Esophagus squamous epithelium (tissue), 5 donors: Measurements from ENCODE around the gene LRRTM3. TPM values are rescaled to one million over a fixed set of nuclear protein-coding genes. Genes with fewer than 3 reads are reported as not detected.

Source experiments
- DNase-seq: peaks from one replicate; lab custom pipeline; 2025; lab: John Stamatoyannopoulos, UW
- H3K27ac ChIP-seq, 4 donors: fragments of 200-600 bp; sonication (generic); one replicate each; pipeline ENCODE4 v1.5.1; 2016 to 2019; ENCODE audit warnings: mild to moderate bottlenecking in 1 of 4
- H3K27me3 ChIP-seq, 4 donors: fragments of 200-600 bp; sonication (generic); 1 replicate in 3 of 4; 2 replicates in 1 of 4; pipeline versions ENCODE4 v1.5.1 to v1.6.0; 2017 to 2021; ENCODE audit warnings: antibody characterized with exemption in 1 of 4
- H3K36me3 ChIP-seq, 3 donors: fragments of 200-600 bp; sonication (generic); one replicate each; pipeline ENCODE4 v1.5.1; 2016 to 2019
- H3K4me1 ChIP-seq, 3 donors: fragments of 200-600 bp; sonication (generic); one replicate each; pipeline ENCODE4 v1.5.1; 2017 to 2019
- H3K4me3 ChIP-seq, 4 donors: fragments of 200-600 bp; sonication (generic); 1 replicate in 3 of 4; 2 replicates in 1 of 4; pipeline ENCODE4 v1.5.1; 2016 to 2019; ENCODE audit warnings: mild to moderate bottlenecking in 2 of 4, moderate library complexity in 1 of 4
- H3K9me3 ChIP-seq, 3 donors: fragments of 200-600 bp; sonication (generic); one replicate each; pipeline ENCODE4 v1.5.1; 2016 to 2019
- CTCF ChIP-seq, 6 experiments: fragments of 450-650 bp in 4 of 6; fragments of 200-600 bp in 2 of 6; sonication (generic) in 2 of 6; IDR thresholded peaks; one replicate each; pipeline ENCODE4 v1.5.1; 2016 to 2019; ENCODE audit warnings: antibody characterized with exemption in 6 of 6, mild to moderate bottlenecking in 4 of 6, moderate library complexity in 4 of 6
- POLR2A ChIP-seq, 4 donors: fragments of 450-650 bp; IDR thresholded peaks; one replicate each; pipeline ENCODE4 v1.6.1; 2017; ENCODE audit warnings: antibody characterized with exemption in 4 of 4, mild to moderate bottlenecking in 4 of 4, moderate library complexity in 3 of 4
- WGBS, 2 donors: methylation state at CpG; one replicate each; pipeline ENCODE4 v1.1.5; 2018; 5-methylcytosine and 5-hydroxymethylcytosine counted together
- intact Hi-C: fragments of 100-400 bp; cut with DNase I; formaldehyde crosslinking; loops from one replicate; pipeline ENCODE4 v1.15.0; 2022
- total RNA-seq, 4 donors: library from RNA; depleted of rRNA; stranded (reverse); fragments of >200 nt; gene quantifications; one replicate each; pipeline ENCODE4 v1.1.0, GENCODE V29; 2016
- donor health status: DM: yes; HTN: yes; CAD: no.

LRRTM3 gene
- total RNA-seq, 4 donors from 2014 or later: under 0.01 TPM; not detected in 3

- Histone ChIP-seq H3K27ac (no peak overlapping the region), H3K9me3 (no peaks in the 10 kb centered on the region), H3K27me3 (no peaks in the 10 kb centered on the region), H3K4me1 (no peaks in the 10 kb centered on the region), H3K4me3 (no peak overlapping the region), H3K36me3 (no peaks in the 10 kb centered on the region)
- TF ChIP-seq CTCF (IDR thresholded peaks at IDR 0.05) (no peak), POLR2A (IDR thresholded peaks at IDR 0.05) (no peak)
- 53 to 69% methylated on average over 2 of the region's 2 CpGs for WGBS, 2 donors
- intact Hi-C loops: no loop called here
- DNase-seq: no peak
Measured at GRCh38 chr10:66882271-66882670, 43.6 kb upstream of the LRRTM3 start.

GRCh38 chr10:66886848-66887247 is 39.0 kb upstream of the LRRTM3 start:
- intact Hi-C loops: no loop called here
- TF ChIP-seq POLR2A (IDR thresholded peaks at IDR 0.05): no peak
- no peak for TF ChIP-seq CTCF (IDR thresholded peaks at IDR 0.05)
- no peaks in the 10 kb centered on the region for H3K36me3 ChIP-seq
- no peaks in the 10 kb centered on the region for H3K4me1 ChIP-seq
- no peak for DNase-seq
- H3K4me3 ChIP-seq: no peak overlapping the region
- no peaks in the 10 kb centered on the region for H3K9me3 ChIP-seq
- H3K27me3 ChIP-seq: no peaks in the 10 kb centered on the region
- H3K27ac ChIP-seq: no peak overlapping the region

- TF ChIP-seq POLR2A (IDR thresholded peaks at IDR 0.05) (no peak), CTCF (IDR thresholded peaks at IDR 0.05) (no peak)
- WGBS, 2 donors: 60 to 82% methylated on average over 1 of the region's 1 CpG
- no peaks in the 10 kb centered on the region for H3K27me3 ChIP-seq
- no peak overlapping the region for H3K27ac ChIP-seq
- no peak overlapping the region for H3K4me3 ChIP-seq
- intact Hi-C loops: no loop called here
- DNase-seq: no peak
- H3K36me3 ChIP-seq: no peaks in the 10 kb centered on the region
- no peaks in the 10 kb centered on the region for H3K9me3 ChIP-seq
- no peaks in the 10 kb centered on the region for H3K4me1 ChIP-seq
Measured at GRCh38 chr10:66888237-66888636, 37.6 kb upstream of the LRRTM3 start.

- no peaks in the 10 kb centered on the region for H3K36me3 ChIP-seq
- no peaks in the 10 kb centered on the region for H3K4me1 ChIP-seq
- no peak overlapping the region for H3K27ac ChIP-seq
- WGBS, 2 donors: 19 to 20% methylated on average over 2 of the region's 2 CpGs
- H3K27me3 ChIP-seq: no peaks in the 10 kb centered on the region
- intact Hi-C loops: no loop called here
- H3K4me3 ChIP-seq: no peak overlapping the region
- no peak for TF ChIP-seq POLR2A (IDR thresholded peaks at IDR 0.05)
- TF ChIP-seq CTCF (IDR thresholded peaks at IDR 0.05): no peak
- no peak for DNase-seq
- H3K9me3 ChIP-seq: peaks cover 0 to 3% (median 0%) of the 10 kb centered on the region in 3 donors
Measured at GRCh38 chr10:66892871-66893270, 33.0 kb upstream of the LRRTM3 start.

- Histone ChIP-seq H3K27ac (no peak overlapping the region), H3K4me3 (no peak overlapping the region), H3K9me3 (no peaks in the 10 kb centered on the region), H3K36me3 (no peaks in the 10 kb centered on the region), H3K27me3 (no peaks in the 10 kb centered on the region), H3K4me1 (no peaks in the 10 kb centered on the region)
- no peak for DNase-seq
- intact Hi-C loops: no loop called here
- TF ChIP-seq CTCF (IDR thresholded peaks at IDR 0.05) (no peak), POLR2A (IDR thresholded peaks at IDR 0.05) (no peak)
- WGBS, 2 donors: 78 to 85% methylated on average over 5 of the region's 5 CpGs
Measured at GRCh38 chr10:66910671-66911070, 15.2 kb upstream of the LRRTM3 start.
